Measurements from ENCODE around the gene MC4R.
A peak's percentile ranks its signal among the peaks of the same experiment; 100 is the strongest.
"Not testable (repeated sequence)": the region's sequence is repeated elsewhere in the genome, so short reads cannot be mapped to it uniquely, and the experiment has no call there.

The MC4R gene

GRCh38 chr18:60372596-60372995 is at the start of gene MC4R:
TSS of gene MC4R (minus strand) at chr18:60372775. CDS start at chr18:60372349, 426 bp downstream.
- H3K9ac ChIP-seq (ENCODE audit: low read length) = no peak within 1 kb of the TSS
- H3K4me1 ChIP-seq (ENCODE audit: insufficient read depth, low read length) = no peaks in the 10 kb centered on the region
- no peaks in the 10 kb centered on the region for H3K9me3 ChIP-seq (ENCODE audit: low read length)
- H3K27me3 ChIP-seq (ENCODE audit: control insufficient read depth in 1 of 2, insufficient read depth in 2 of 2, low read length in 2 of 2) = no peaks in the 10 kb centered on the region
- H3K36me3 ChIP-seq (ENCODE audit: insufficient read depth, low read length) = no peaks in the 10 kb centered on the region
- H3K4me3 ChIP-seq (ENCODE audit: low read depth in 1 of 2, low read length in 2 of 2) = peak within 1 kb of the TSS in 1 of 2 donors; percentile 3
- no peak within 1 kb of the TSS for H3K27ac ChIP-seq (ENCODE audit: low read depth, low read length)

DNA sequence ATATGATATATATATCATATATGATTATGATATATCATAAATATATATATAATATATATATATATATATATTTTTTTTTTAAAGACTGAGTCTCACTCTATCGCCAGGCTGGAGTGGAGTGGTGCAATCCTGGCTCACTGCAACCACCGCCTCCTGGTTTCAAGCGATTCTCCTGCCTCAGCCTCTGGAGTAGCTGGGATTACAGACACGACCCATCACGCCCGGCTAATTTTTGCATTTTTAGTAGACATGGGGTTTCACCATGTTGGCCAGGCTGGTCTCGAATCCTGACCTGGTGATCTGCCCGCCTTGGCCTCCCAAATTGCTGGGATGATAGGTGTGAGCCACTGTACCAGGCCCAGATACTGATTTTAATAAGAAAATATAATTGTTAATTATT is 49.7 kb upstream of the MC4R start:
- H3K27ac ChIP-seq (ENCODE audit: low read depth, low read length); H3K9ac ChIP-seq (ENCODE audit: low read length); H3K36me3 ChIP-seq (ENCODE audit: insufficient read depth, low read length); H3K4me1 ChIP-seq (ENCODE audit: insufficient read depth, low read length); H3K4me3 ChIP-seq (ENCODE audit: low read depth in 1 of 2, low read length in 2 of 2); H3K27me3 ChIP-seq (ENCODE audit: control insufficient read depth in 1 of 2, insufficient read depth in 2 of 2, low read length in 2 of 2); H3K9me3 ChIP-seq (ENCODE audit: low read length): not testable (repeated sequence)

- Histone ChIP-seq H3K27me3 (ENCODE audit: control insufficient read depth in 1 of 2, insufficient read depth in 2 of 2, low read length in 2 of 2) (no peaks in the 10 kb centered on the region), H3K4me3 (ENCODE audit: low read depth in 1 of 2, low read length in 2 of 2) (no peak overlapping the region), H3K9ac (ENCODE audit: low read length) (no peak overlapping the region), H3K36me3 (ENCODE audit: insufficient read depth, low read length) (no peaks in the 10 kb centered on the region), H3K27ac (ENCODE audit: low read depth, low read length) (no peak overlapping the region), H3K9me3 (ENCODE audit: low read length) (no peaks in the 10 kb centered on the region), H3K4me1 (ENCODE audit: insufficient read depth, low read length) (no peaks in the 10 kb centered on the region)
Measured at GRCh38 chr18:60421356-60422118, 49.0 kb upstream of the MC4R start.

- no peak overlapping the region for H3K9ac ChIP-seq (ENCODE audit: low read length)
- no peaks in the 10 kb centered on the region for H3K9me3 ChIP-seq (ENCODE audit: low read length)
- H3K36me3 ChIP-seq (ENCODE audit: insufficient read depth, low read length) = no peaks in the 10 kb centered on the region
- H3K27me3 ChIP-seq (ENCODE audit: control insufficient read depth in 1 of 2, insufficient read depth in 2 of 2, low read length in 2 of 2) = no peaks in the 10 kb centered on the region
- H3K27ac ChIP-seq (ENCODE audit: low read depth, low read length) = no peak overlapping the region
- H3K4me3 ChIP-seq (ENCODE audit: low read depth in 1 of 2, low read length in 2 of 2) = no peak overlapping the region
- H3K4me1 ChIP-seq (ENCODE audit: insufficient read depth, low read length) = no peaks in the 10 kb centered on the region
Measured at GRCh38 chr18:60417946-60418345, 45.4 kb upstream of the MC4R start.

GRCh38 chr18:60413944-60414547 is 41.5 kb upstream of the MC4R start:
- no peaks in the 10 kb centered on the region for H3K36me3 ChIP-seq (ENCODE audit: insufficient read depth, low read length)
- no peaks in the 10 kb centered on the region for H3K27me3 ChIP-seq (ENCODE audit: control insufficient read depth in 1 of 2, insufficient read depth in 2 of 2, low read length in 2 of 2)
- H3K4me3 ChIP-seq (ENCODE audit: low read depth in 1 of 2, low read length in 2 of 2) = no peak overlapping the region
- H3K4me1 ChIP-seq (ENCODE audit: insufficient read depth, low read length) = no peaks in the 10 kb centered on the region
- H3K27ac ChIP-seq (ENCODE audit: low read depth, low read length) = no peak overlapping the region
- H3K9ac ChIP-seq (ENCODE audit: low read length) = no peak overlapping the region
- H3K9me3 ChIP-seq (ENCODE audit: low read length) = no peaks in the 10 kb centered on the region

DNA sequence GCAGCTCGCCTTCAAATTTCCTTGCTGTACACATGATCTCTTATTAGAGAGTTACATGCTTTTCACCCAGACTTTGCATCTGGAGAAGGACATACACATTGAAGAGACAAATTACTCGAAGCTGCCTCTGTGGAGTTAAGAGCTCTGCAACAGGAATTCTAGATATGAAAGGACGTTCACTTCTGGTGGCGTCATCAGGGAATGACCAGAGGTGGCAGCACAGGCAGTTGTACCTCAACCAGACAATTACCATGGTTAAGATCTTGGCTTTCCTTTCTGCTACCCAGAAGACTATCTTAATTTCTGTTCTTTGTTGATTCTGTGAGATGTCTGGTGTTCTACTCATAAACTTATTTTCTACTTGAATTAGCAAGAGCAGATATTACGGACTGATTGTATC is 39.1 kb upstream of the MC4R start:
- no peak overlapping the region for H3K4me3 ChIP-seq (ENCODE audit: low read depth in 1 of 2, low read length in 2 of 2)

GRCh38 chr18:60406721-60407120 is 34.1 kb upstream of the MC4R start:
- Histone ChIP-seq H3K9me3 (ENCODE audit: low read length) (no peaks in the 10 kb centered on the region), H3K4me1 (ENCODE audit: insufficient read depth, low read length) (no peaks in the 10 kb centered on the region), H3K36me3 (ENCODE audit: insufficient read depth, low read length) (no peaks in the 10 kb centered on the region), H3K27ac (ENCODE audit: low read depth, low read length) (no peak overlapping the region), H3K4me3 (ENCODE audit: low read depth in 1 of 2, low read length in 2 of 2) (no peak overlapping the region), H3K9ac (ENCODE audit: low read length) (no peak overlapping the region), H3K27me3 (ENCODE audit: control insufficient read depth in 1 of 2, insufficient read depth in 2 of 2, low read length in 2 of 2) (no peaks in the 10 kb centered on the region)

More for the DNA sequence above, 39.1 kb upstream of the MC4R start:
- Histone ChIP-seq H3K9me3 (ENCODE audit: low read length) (no peaks in the 10 kb centered on the region), H3K27ac (ENCODE audit: low read depth, low read length) (no peak overlapping the region), H3K27me3 (ENCODE audit: control insufficient read depth in 1 of 2, insufficient read depth in 2 of 2, low read length in 2 of 2) (no peaks in the 10 kb centered on the region), H3K4me1 (ENCODE audit: insufficient read depth, low read length) (no peaks in the 10 kb centered on the region), H3K36me3 (ENCODE audit: insufficient read depth, low read length) (no peaks in the 10 kb centered on the region), H3K9ac (ENCODE audit: low read length) (no peak overlapping the region)

GRCh38 chr18:60404486-60405085 is 32.0 kb upstream of the MC4R start:
- Histone ChIP-seq H3K36me3 (ENCODE audit: insufficient read depth, low read length) (no peaks in the 10 kb centered on the region), H3K27ac (ENCODE audit: low read depth, low read length) (no peak overlapping the region), H3K9ac (ENCODE audit: low read length) (no peak overlapping the region), H3K4me1 (ENCODE audit: insufficient read depth, low read length) (no peaks in the 10 kb centered on the region), H3K4me3 (ENCODE audit: low read depth in 1 of 2, low read length in 2 of 2) (no peak overlapping the region), H3K27me3 (ENCODE audit: control insufficient read depth in 1 of 2, insufficient read depth in 2 of 2, low read length in 2 of 2) (no peaks in the 10 kb centered on the region), H3K9me3 (ENCODE audit: low read length) (no peaks in the 10 kb centered on the region)

DNA sequence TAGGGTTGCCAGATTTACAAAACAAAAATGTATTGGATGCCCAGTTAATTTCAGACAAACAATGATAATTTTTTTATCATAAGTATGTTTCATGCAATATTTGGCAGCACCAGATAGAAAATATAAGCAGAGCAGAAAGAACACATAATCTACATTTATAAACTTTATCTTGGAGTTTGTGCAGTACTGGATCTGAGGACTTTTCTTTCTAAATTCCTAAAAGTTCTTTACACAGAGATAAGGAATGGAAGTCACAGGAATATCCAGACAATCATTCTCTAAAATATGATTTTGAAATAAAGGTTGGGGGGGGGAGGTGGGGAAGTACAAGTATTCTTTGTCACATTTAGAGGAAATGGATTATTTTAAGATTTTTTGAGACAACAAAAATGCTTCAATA is 28.8 kb upstream of the MC4R start:
- no peak overlapping the region for H3K4me3 ChIP-seq (ENCODE audit: low read depth in 1 of 2, low read length in 2 of 2)
- H3K27ac ChIP-seq (ENCODE audit: low read depth, low read length) = no peak overlapping the region
- H3K4me1 ChIP-seq (ENCODE audit: insufficient read depth, low read length) = no peaks in the 10 kb centered on the region
- no peak overlapping the region for H3K9ac ChIP-seq (ENCODE audit: low read length)
- no peaks in the 10 kb centered on the region for H3K9me3 ChIP-seq (ENCODE audit: low read length)
- H3K36me3 ChIP-seq (ENCODE audit: insufficient read depth, low read length) = no peaks in the 10 kb centered on the region
- H3K27me3 ChIP-seq (ENCODE audit: control insufficient read depth in 1 of 2, insufficient read depth in 2 of 2, low read length in 2 of 2) = no peaks in the 10 kb centered on the region

- H3K9ac ChIP-seq (ENCODE audit: low read length) = no peak overlapping the region
- H3K9me3 ChIP-seq (ENCODE audit: low read length) = no peaks in the 10 kb centered on the region
Measured at GRCh38 chr18:60391571-60392226, 19.1 kb upstream of the MC4R start.

DNA sequence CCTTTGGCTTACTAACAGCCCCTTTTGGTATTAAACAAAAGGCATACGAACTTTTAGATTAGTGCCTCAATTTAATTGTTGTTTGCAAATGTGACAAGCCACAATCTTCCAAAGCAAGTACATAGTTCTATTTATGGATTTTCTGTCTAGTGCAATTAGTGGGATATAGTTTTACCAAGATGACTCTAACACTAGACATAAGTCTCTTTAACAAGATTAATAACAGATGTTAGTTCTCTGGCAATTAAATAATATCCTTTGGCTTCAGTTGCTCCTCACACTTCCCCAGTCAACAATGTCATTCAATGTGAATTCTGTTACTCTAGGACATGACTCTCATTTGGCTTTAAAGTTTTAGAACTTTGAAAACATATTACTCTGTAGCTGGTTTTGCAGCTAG is 16.7 kb upstream of the MC4R start:
- H3K36me3 ChIP-seq (ENCODE audit: insufficient read depth, low read length) = no peaks in the 10 kb centered on the region
- H3K27ac ChIP-seq (ENCODE audit: low read depth, low read length) = no peak overlapping the region
- H3K4me1 ChIP-seq (ENCODE audit: insufficient read depth, low read length) = no peaks in the 10 kb centered on the region
- H3K27me3 ChIP-seq (ENCODE audit: control insufficient read depth in 1 of 2, insufficient read depth in 2 of 2, low read length in 2 of 2) = no peaks in the 10 kb centered on the region
- H3K4me3 ChIP-seq (ENCODE audit: low read depth in 1 of 2, low read length in 2 of 2) = no peak overlapping the region
- H3K9ac ChIP-seq (ENCODE audit: low read length) = no peak overlapping the region
- no peaks in the 10 kb centered on the region for H3K9me3 ChIP-seq (ENCODE audit: low read length)

More at GRCh38 chr18:60391571-60392226, 19.1 kb upstream of the MC4R start:
- H3K36me3 ChIP-seq (ENCODE audit: insufficient read depth, low read length) = no peaks in the 10 kb centered on the region
- no peaks in the 10 kb centered on the region for H3K27me3 ChIP-seq (ENCODE audit: control insufficient read depth in 1 of 2, insufficient read depth in 2 of 2, low read length in 2 of 2)
- H3K27ac ChIP-seq (ENCODE audit: low read depth, low read length) = no peak overlapping the region
- H3K4me1 ChIP-seq (ENCODE audit: insufficient read depth, low read length) = no peaks in the 10 kb centered on the region
- no peak overlapping the region for H3K4me3 ChIP-seq (ENCODE audit: low read depth in 1 of 2, low read length in 2 of 2)

All from muscle layer of colon (tissue), 2 donors.